CD1c-positive myeloid dendritic cell (primary cell): ENCODE measurements around the gene PARP11.

ENCODE experiments used
- DNase-seq: peaks from one replicate; pipeline ENCODE4 v3.0.0-alpha.2; 2016; ENCODE audit errors: extremely low spot score

PARP11 gene

DNA sequence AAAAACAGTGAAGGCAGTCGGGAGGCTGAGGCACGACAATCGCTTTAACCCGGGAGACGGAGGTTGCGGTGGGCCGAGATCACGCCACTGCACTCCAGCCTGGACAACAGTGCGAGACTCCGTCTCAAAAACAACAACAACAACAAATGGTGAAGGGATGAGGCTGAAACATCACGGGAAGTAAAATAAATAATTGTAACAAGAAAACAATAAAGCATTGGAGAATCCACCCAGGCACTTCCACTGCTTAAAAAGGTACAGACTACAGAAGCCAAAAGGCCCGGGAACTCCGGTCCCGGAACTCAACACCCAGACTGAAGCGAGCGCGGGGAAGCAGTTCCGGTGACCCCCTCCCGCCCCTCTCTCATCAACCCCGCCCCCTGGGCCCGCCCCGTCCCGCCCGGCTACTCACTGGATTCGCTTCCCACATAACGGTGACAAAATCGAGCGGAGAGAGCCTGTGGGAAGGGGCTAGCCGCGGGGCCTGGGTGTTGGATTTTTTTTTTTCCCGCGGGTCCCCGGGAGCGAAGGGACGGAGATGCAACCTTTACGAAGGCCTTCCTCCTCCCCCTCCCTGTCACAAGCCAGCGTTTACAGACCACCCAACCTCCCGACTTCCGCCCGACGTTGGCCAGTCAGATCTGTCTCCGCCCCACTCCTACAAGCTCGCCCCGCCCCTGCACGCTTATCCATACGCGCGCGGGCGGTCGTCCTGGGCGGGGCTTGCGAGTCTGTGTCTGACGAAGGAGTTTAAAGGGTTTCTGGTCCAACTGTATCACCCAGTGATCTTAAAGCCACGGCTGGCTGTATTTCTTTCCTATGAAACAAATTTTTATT is at the start of gene PARP11:
Gene PARP11 (minus strand): TSS at position 600 of the 837 bp plus-strand sequence. CDS start 170 bp downstream, at position 430.
- DNase-seq: peak; percentile 99

DNA sequence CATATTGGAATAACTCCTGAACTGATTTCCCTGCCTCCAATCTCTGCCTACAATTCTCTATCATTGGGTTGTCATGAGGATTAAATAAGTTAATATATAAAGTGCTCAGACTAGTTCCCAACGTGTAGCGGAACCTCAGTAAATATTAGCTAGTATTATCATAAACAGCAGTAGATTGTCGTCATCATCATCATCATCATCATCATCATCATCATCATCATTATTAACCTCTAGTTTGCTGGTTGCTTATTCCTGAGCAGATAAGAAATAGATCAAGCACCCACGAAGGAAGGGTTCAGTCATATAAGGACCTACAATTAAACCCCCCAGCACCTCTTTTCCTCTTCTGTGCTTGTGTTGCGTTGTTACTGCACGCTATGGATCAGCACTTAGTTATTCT is 48.8 kb upstream of the PARP11 start:
- DNase-seq: no peak

DNA sequence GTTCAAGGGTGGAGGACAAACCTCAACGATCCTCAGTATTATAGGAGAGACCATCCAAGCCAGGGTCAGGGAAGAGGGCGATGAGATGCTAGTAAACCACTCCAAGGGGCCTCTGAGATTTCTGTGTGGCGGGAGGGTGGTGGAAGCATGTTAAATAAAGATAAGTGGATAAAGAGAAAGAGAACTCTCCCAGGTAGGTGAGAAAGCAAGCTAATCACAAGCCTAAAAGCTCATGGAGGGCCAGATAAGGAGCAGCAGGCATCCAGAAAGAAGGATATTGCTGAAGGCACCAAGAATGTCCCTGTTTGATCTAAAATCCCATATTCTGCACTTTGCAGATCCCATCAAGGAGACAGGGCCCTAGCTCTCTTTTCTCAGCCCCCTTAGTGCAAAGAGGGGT is 48.3 kb upstream of the PARP11 start:
- DNase-seq: no peak

- DNase-seq: no peak
These were observed 47.9 kb upstream of the PARP11 start for GRCh38 chr12:3921151-3921471.

GRCh38 chr12:3920351-3921150 is 47.4 kb upstream of the PARP11 start:
- DNase-seq: no peak

GRCh38 chr12:3913278-3913677 is 40.1 kb upstream of the PARP11 start:
- DNase-seq: no peak

DNA sequence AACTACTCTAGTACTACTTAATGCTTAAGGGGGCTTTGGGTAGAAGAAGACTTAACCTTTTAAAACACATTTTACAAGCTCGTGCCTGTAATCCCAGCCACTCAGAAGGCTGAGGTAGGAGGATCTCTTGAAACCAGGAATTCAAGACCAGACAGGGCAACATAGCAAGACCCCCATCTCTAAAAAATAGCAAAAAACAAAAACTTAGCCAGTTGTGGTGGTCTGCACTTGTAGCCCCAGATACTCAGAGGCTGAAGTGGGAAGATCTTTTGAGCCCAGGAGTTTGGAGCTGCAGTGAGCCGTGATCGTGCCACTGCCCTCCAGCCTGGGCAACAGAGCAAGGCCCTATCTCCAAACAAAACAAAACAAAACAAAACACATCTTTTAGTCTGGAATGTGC is 39.7 kb upstream of the PARP11 start:
- no peak for DNase-seq

- no peak for DNase-seq
These were observed 38.2 kb upstream of the PARP11 start for GRCh38 chr12:3911409-3911808.

- no peak for DNase-seq
These were observed 32.5 kb upstream of the PARP11 start for GRCh38 chr12:3905664-3906063.

DNA sequence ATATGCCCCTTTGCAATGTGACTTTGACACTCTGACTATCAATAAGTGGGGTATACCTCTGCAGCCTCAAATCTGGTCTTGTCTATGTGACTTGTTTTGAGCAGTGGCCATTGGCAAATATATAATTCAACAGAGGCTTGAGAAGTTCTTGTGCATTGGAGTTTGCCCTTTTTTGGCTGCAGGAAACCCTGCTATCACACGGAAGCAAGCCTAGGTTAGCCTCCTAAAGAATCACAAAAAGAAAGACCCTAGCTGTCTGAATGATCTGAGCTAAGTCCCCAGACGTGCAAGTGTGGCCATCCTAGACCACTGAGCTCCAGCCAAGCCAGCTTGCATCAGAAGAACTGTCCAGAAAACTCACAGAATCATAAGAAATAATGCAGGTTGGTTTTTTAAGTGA is 31.8 kb upstream of the PARP11 start:
- no peak for DNase-seq

DNA sequence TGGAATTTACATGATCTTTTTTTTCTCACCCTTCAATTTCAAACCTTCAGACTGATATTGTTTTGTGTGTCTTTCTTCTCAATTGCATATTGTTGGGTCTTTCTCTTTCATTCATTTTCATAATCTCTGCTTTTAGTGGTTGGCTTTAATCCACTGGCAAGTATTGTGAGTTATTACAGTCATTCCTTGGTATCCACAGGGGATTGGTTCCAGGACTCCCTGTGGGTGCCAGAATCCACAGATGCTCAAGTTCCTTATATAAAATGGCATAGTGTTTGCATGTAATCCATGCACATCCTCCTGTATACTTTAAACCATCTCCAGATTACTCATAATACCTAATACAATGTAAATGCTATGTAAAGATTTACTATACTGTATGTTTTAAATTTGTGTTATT is 29.7 kb upstream of the PARP11 start:
- DNase-seq: no peak

DNA sequence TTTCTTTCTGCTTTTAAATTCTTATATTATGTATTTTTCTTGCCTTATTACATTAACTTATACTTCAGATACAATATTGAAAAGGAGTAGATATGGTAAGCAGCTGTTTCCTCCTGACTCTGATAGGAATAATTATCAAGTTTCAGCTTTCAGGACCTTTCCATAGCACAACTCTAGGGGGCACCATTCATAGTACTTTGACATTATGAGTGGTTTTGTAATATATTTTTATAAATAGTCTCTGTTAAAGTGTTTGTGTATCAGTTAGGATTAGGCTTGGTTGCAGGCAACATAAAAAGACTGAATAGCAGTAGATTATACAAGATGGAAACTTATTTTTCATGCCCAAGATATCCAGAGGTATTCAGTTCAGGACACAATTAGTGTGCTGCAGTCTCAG is 27.9 kb upstream of the PARP11 start:
- DNase-seq: no peak

DNA sequence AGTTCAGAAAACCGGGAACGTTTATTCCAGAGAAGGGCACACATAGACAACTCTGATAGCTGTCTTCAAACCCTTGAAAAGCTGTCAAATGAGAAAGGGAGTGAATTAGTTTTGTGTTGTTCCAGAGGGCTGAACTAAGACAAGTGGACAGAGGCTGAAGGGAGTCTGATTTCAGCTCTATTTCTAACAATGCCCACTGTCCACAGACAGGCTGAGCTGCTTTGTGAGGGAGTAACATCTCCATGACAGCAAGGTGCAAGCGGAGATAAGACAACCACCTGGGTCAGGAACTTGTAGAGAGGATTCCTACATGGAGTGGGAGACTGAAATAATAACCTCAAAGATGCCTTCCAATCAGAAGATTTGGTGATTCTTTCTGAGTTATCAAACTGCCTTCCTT is 25.6 kb upstream of the PARP11 start:
- DNase-seq: no peak

DNA sequence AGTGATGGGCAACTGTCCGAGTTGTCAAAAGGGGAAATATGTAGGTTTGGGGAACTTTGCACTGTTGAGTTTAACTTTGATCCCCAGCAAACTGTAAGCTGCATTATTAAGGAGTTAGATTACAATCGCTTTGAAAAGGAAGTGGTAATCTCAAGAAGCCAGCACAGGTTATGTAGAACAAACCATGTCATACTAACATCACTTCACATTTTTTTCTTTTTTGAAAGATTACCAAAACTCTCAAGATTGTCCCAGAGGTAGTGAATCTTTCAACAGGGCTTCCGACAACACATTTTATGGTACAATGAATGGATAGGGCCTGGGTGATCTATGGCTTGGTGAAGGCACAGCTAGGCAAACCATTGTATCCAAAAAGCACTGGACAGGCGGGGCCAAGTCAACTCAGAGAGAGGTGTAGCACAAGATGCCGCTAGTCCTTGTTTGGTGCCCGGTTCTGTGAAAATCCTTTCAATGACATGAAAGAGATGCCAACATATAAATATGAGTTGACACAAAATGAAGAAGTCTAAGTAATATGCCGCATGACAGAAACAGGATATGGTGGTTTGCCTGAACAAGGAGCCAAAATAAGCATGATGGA is 24.3 kb upstream of the PARP11 start:
- DNase-seq: peak; percentile 51

DNA sequence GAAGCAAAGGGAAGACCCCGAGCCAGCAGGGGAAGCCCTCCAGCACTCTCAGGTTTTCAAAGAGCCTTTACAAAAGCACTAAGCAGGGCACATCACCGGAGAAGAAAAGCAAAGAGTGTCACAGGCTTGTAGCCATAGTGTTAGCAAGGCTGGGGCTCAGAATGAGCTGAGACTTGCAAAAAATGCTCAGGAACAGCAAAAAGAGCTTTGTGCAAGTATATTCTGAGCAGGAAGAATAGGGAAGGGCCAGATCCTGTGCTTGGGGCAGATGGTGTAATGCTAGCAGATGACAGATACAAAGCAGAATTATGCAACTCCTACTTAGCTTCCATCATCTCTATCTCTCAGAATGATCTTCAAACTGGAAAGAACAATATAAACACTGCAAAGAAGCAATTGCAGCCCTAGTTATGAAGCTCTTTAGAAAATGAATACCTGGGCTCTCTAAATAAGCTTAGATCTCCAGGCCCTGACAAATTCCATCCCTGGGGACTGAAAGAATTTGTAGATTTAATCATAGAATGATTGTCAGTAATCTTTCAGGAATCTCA is 23.7 kb upstream of the PARP11 start:
- DNase-seq: peak; percentile 76

DNA sequence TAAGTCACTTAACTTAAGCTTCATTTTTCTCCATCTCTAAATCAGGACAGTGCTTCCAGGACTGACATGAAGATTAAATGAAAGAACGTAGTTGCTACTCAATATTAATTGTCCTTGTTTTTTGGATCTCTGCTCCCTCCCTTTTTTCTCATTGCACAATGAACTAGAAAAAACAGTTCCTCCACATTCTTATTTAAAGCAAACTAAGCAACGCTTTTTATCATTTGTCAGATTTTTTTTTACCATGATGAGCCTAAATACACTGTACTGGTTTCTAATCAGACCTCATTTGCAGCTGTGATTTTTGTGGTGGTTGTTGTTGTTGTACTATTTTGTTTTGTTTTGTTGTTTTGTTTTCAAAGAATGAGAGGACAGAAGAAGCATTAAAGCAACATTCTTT is 23.2 kb upstream of the PARP11 start:
- peak; percentile 5 for DNase-seq

DNA sequence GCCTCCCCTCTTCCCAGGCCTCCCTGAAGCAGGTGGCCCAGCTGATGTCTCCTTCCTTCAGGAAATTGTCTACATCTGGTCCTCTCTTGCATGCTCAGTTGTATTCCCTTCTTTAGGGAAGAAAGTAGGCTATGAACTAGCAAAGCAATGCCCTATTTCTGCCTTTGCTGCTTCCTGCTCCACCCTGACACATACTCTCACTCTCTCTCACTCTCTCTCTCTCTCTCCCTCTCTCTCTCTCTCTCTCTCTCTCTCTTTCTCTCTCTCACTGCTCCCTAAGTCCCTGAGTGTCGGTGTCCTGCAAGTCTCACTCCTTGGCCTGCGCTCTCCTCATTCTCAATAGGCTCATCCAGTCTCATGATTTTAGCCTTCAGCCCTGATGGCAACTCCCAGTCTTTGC is 19.4 kb upstream of the PARP11 start:
- no peak for DNase-seq

DNA sequence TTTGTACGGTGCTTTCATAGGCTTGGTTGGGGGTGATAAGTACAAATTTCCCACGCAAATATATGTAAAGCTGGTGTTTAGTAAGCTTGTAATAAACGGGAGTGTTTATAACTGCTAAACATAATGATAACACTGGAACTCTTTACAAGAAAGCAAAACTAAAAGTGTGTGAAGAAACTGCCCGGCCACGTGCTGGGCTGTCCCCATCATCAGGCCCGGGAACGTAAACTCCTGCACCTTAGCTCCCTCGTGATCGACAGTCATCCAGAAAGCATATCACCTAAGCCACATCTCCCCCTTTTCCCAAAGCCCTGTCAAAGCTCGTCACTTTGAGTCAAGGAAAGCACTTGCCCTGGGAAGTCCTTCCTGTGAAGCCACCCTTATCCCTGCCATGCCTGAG is 18.0 kb upstream of the PARP11 start:
- no peak for DNase-seq

GRCh38 chr12:3888659-3889058 is 15.5 kb upstream of the PARP11 start:
- peak; percentile 14 for DNase-seq

DNA sequence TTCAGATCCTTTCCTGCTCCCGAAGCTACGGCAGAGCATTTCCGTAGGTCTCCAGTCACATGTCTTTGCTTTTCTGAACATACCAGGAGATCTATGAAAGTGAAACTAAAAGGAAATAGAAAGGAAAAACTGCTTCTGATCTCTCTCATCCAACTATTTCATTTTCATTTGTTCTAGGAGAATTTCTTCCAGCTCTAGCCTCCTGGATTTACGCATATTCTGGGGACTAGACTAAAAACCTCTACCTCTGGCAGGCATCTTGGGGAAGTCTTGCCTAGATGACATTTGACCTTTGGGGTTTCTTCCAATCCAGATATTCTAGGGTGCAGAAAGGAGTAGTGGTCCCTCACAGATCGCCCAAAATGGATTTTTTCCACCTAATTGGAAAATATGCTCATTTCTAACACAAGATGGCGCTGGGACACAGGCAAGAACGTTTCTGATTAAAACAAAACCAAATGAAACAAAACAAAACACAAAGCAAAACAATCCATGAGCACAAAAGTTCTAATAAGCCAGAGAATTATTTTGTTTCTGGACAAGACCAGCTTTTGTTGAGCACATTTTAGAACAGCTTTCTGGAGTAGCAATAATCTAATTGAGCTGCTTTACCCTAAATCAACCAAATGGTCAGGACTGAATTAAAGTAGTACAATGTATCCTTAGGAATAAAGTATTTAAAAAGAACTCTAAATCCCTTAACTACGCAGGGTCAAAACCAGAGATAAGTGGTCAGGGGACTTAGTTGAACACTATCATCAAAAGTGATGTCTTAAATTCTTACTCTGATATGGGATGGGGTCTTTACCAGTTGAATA is 12.3 kb upstream of the PARP11 start:
- DNase-seq: peak; percentile 79

- DNase-seq: no peak
These were observed 11.5 kb upstream of the PARP11 start for GRCh38 chr12:3884671-3885070.
